HG02885 (cell line): Measurements from ENCODE around the gene QRFPR.
A peak's percentile ranks its signal among the peaks of the same experiment; 100 is the strongest.
"Not testable (repeated sequence)": the region's sequence is repeated elsewhere in the genome, so short reads cannot be mapped to it uniquely, and the experiment has no call there.

Experiments
- ATAC-seq: cut with Tn5 transposase; IDR thresholded peaks from one replicate; pipeline ENCODE4 v1.9.1; 2021; ENCODE audit warnings: mild to moderate bottlenecking; ENCODE audit not compliant: unreplicated experiment, poor library complexity

The QRFPR gene

DNA sequence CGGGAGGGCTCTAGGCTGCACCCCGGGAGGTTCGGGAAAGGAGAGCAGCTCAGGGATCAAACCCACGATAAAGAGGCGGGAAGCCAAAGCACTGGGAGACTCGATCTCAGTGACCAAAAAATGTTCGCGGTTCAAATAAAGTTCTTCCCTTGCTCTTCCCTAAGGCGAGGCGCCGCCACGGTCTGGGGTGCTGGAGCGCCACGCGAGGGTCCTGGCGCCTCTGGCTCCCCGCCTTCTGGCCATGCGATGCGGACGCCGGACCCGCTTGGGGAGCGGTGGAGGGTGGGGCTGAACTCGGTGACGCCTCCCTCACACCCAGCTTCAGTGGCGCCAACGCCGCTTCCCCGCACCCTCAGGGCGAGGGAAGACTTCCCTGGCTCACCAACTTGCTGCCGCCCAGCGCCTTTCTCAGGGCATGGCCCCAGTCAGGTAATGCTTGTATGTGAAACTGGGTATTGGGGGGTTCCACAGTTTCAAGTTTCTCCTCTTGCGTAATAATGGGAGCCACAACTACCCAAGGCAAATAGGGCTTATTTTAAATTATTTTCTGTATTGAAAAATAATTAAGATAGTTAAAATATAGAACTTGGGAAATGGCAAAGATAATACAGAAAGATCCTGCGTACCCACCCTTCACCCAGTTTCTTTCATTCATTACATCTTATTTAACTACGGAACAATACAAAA is at the start of gene QRFPR:
Gene QRFPR (minus strand): TSS at position 243 of the 687 bp plus-strand sequence. CDS start 371 bp downstream, outside the sequence.
- no peak for ATAC-seq

DNA sequence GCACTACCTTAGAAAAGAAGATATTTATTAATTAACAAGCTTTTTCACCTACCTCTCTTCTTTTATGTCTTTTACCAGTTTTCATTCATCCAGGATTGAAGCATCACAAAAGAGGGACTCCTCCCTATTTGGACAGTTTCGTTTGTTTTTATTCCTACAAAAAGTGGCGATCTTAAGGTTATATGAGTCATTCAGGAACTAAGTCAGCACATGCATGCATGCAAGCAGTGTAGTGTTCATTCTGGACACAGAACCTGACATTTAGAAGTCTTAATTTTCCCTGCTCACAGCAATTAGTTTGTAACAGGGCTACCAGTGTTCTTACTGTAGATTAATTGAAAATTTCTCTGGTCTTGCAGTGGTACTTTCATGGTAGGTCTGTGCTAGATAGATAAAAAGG is 47.9 kb upstream of the QRFPR start:
- ATAC-seq, result no peak

DNA sequence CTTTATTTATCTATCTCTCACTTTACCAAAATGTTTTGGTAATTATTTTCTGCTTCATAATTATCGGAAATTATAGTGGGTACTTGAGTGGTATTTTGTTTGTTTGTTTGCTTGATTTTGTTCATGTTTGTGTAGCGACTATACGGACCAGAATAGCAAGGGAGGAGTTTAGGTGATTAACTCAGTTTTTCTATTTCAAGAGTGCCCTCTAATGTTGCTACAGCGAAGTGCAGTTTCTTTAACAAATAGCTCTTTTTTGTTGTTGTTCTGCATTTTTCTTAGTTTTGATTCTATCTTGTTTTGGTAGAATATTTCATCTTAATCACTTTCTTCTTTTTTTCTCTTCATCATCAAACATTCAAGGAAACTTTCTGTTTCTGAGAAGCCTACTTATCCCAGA is 40.8 kb upstream of the QRFPR start:
- ATAC-seq, result no peak

DNA sequence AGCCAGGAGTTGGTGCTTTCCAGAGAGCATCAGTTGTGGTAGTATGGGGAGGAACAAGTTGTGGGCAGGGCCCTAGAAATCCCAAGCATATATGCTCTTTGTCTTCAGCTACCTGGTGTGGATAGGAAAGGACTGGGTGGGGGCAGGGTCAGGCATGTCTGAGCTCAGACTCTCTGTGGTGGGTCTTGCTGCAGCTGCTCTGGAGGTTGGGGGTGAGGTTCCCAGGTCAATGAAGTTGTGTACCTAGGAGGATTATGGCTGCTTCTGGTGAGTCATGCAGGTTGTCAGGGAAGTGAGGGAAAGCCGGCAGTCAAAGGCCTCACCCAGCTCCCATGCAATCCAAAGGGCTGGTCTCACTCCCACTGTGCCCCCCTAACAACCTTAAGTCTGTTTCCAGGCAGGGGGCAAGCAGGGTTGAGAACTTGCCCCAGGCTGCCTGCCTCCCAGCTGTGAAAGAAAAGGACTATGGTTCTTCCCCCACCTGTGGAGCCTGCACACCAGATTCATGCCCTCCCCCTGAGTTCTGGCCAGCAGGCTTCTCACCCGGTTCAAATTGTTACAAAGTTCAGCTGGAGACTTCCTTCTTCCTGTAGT is 30.4 kb upstream of the QRFPR start:
- no peak for ATAC-seq

DNA sequence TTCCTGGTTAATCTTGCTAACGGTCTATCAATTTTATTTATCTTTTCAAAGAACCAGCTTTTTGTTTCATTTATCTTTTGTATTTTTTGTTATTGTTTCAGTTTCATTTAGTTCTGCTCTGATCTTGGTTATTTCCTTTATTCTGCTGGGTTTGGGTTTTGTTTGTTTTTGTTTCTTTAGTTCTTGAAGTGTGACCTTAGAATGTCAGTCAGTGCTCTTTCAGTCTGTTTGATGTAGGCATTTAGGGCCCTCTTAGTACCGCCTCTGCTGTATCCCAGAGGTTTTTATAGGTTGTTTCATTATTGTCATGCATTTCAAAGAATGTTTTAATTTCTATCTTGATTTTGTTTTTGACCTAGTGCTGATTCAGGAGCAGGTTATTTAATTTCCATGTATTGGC is 27.7 kb upstream of the QRFPR start:
- not testable (repeated sequence) for ATAC-seq

DNA sequence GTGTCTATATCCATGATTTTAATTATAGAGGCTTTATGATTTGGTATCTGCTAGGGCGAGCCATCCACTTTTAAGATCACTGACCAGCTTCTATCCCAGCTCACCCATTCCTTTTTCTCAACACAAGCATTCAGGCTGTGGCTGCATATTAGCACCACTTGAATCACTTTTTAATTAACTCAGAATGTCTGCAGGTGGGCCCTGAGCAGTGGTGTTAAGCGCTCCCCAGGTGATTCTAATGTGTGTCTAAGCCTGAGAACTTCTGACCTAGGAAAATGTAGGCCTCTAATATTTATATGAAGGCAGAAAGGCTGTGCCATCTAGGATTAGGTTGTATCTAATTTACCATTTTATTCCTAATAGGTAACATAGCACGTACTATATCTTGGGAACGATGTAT is 19.8 kb upstream of the QRFPR start:
- no peak for ATAC-seq

DNA sequence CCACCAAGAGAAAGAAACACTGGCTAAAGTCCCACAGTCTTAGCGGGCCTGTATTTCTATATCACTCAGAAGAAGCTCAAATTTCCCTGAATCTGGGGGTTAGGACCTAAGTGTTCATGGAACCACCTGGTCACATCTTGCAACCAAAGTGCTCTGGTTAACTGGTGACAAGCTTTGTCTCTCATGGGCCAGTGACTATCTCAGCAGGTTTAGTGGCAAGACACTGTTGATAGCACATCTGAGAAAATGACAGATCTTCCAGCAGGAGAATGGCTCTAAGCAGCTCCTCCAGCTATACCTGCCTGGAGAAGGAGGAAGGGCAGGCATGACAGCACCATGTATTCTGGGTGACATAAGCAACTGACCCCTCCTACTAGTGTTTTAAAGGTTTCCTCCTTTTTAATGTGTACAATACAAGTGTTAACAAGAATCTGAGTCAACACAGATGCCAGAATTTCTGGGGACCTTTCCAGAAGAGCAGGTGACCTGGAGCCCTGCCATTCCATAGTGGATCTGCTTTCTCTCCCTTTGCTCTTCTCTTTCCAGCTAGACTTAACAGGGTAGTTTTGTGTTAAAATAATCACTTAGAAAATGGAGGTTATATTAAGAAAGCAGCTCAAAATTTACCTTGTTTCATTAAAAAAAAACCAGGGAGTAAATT is 17.3 kb upstream of the QRFPR start:
- no peak for ATAC-seq

DNA sequence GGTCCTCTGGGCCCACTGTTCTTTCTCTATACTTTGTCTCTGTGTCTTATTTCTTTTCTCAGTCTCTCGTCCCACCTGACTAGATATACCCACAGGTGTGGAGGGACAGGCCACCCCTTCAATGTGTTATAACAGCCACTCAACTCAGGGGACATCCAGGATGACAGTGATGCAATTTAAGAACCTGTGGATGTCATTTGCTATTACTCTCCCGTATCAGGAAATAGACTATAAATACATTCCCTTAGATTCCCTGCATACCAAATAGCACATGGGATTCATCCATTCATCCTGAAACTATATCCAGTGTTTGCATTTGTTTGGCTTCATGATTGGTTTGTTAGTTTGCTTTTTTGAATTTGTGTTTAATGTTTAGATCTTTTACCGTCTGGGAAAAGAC is 16.6 kb upstream of the QRFPR start:
- ATAC-seq, result no peak

DNA sequence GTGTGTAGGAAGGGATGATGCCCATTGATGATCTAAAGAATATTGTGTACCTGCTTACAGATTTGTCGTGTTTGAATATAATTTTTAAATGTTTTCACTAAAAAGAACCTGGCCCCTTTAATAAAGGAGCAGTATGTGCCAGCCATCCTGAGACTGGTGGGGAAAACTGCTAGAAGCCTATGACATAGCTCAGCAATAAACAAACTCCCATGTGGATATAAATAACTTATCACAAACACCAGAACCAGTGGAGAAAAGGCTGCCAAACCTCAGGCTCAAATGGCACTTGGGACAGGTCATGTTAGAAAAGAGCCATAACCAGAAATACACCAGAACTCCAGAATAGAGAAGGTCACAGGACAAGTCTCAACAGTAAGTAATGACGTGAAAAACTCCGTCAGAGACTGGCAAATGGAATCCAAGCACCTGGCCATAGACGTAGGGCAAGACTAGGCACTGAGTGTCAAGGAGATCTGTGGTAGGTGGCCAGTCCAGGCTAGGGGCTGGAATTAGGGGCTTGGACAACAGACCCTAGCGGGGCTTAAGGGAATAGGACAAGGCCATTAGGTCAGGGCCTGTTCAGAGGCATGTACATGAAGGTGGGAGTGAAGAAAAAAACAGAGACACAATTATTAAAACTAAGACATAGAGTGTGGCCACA is 11.7 kb upstream of the QRFPR start:
- no peak for ATAC-seq

DNA sequence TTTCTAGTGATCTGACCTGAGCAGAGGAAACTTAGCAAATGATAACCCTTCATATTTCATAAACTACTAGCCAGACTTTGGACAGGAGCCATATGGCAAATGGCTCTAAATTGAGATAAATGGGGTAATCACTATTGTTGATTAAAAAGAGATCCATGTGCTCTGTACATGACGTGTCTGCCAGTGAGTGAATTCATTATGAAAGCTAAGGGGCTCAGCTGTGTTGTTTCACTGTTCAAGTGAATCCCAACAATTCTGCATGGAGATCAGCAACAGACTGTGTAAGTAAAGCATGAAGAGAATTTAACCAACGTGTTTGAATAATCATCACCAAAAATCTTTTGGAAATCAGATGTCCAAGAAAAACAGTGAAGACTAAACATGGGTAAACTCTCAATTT is 9.5 kb upstream of the QRFPR start:
- ATAC-seq, result no peak

DNA sequence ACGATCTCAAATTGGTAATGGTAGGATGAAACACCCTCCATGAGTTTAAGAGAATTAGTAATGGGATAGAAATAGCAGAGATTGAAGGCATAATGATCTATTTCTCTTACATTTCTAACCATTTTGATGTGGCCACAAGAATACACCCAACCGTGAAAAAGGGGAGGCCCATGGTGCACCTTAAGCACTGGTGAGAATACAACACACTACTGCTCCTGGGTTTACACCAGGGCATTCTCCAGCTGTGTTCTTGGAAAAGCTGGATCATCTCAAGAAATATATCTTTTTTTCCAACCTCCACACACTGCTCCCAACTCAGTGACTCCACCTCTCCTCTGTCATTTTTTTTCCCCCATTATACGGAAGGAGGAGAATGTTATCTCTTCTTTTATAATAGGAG is 1.5 kb downstream of the QRFPR start:
- ATAC-seq, result no peak

DNA sequence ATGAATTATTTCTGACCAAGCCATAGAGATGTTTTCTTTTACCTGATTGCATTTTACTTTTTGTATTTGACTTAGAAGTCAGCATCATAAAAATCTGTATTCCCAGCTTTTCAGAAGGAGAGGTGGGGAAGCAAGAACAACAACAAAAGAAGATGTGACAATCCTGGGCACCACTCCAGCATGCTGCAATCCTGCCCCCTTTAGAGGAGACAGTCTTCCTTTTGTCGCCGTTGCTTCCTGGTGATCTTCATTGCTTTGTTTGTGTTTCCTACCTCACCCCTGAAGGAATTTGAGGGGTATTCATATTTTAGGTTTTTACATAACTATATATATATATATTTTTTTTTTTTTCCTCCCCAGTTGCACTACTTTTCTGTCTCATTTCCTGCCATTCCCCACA is 3.7 kb downstream of the QRFPR start:
- ATAC-seq, result no peak

DNA sequence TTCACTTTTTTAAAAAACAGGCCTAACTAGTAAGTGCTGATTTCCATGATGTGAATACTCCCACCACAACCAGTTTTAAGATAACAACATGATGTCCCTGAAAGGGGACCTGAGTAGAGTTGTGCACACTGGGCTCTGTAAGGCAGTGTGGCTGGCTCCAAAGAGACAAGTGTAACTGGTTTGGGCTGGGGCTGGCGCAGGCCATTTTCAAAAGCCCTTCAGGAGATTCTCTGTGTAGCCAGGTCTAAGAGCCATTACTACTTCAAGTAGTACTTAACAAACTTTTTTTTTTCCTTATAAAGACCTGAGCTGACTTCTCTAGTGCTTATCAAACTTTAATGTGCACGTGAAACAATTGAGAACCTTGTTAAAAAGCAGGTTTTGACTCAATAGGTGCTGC is 4.3 kb downstream of the QRFPR start:
- no peak for ATAC-seq

DNA sequence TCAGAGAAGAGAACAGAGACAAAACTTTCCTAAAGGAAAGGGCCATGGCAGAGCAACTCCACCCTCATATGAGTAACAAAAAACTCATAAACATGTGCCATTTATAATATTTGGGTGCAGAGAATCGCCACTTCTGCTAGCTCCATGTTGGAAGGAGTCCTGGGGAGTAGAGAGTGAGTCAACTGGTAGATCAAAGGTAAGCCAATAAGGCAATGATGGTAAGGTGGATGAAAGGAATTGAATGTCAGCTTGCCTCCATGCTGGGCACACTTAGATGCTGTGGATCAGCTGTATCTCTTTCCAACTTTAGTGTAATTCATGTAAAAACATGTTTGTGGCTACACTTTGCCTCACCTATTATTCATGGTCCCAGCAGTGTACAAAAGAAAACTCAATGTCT is 4.7 kb downstream of the QRFPR start:
- ATAC-seq, result no peak

DNA sequence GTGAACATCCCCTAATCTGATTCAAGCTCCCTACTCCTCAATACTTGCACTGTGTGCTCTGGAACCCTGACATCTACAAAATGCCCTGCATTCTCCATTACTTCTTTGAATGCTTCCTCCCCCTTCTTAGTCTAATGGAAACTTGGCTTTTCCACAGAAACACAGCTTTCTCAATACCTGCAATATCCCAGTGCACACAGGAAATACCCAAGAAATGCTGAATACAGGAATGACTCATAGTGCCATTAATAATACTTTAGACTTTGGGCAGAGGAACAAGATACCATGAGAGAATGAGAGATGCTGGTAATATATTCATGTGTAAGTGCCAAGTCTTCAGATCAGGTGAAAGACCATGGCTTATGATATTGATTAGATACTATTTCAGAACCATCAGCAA is 5.6 kb downstream of the QRFPR start:
- no peak for ATAC-seq

DNA sequence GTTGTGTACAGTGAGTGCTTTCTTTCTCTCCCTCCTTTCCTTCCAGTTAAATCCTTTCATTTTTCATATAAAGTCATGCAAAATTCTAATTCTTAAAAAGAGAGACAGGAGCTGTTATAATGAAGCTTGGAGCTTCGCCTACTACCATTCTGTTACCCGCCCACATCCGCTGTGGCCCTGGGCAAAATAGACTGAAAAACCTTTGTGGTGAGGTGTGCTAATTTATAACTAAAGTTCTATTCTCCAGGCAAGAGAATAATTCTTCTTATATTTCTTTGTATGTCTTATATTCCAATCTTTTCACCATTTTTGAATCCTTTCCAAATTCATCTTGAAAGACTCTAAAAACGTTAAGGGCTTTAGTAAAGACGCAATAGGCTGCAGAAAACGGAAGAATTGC is 7.0 kb downstream of the QRFPR start:
- ATAC-seq, result no peak

DNA sequence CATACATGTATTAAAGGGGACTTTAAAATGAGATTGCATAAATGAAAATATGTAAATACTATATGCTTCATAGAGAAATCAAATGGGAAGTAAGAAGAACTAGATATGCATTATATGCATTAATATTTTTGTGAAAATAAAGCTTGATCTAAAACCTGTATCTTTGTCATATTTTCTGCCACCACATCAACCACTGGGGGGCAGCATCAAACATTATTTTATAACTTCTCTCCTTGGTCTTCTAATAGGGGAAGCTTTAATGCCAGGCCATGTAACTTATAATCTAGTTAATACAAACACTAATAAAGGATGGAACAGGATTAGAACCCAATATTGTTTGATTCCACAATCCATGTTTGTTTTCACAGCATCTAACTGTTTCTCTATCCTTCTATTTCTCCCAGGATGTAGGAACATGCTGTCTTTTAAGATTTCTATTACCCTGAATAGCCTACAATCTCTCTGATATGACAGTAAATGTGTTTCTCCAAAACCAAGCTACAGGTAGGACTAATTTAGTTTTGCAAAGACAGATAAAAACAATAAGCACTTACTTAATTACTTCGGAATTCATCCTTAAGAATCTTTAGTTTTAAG is 10.0 kb downstream of the QRFPR start:
- peak; percentile 56 for ATAC-seq

DNA sequence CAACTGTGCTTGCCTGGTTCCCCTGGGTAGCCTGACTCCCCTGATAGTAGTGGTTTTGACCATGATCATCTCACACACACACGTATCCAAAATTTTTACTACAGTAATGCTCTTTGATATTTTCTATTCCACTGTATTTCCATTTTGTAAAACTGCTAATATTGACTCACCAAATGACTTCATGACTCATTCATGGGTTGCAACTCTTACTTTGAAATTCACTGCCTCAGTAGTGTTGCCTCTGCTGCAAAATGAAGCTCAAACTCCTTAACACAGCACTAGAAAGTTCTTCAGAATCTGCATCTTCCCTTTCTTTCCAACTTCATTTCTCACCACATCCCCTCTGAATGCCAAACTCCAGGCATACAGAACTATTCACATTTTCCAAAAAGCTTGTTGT is 20.3 kb downstream of the QRFPR start:
- ATAC-seq, result no peak

DNA sequence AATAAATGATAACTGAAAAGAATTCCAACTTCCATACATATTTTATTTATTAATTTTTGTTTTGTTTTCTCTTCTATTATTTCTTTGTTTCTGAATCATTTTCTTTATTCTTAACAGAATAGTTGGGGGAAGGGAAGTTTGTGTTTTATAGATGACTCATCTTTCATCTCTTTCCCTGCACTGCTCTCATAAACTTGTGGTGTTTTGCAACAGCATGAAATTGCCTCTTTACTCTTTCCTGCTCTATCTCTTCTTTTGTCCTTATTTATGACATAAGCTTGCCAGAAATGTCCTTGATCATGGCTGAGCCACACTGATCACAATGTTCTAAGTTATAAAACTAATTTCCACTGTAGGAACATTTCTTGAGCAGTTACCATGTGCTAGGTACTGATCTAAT is 22.3 kb downstream of the QRFPR start:
- no peak for ATAC-seq

DNA sequence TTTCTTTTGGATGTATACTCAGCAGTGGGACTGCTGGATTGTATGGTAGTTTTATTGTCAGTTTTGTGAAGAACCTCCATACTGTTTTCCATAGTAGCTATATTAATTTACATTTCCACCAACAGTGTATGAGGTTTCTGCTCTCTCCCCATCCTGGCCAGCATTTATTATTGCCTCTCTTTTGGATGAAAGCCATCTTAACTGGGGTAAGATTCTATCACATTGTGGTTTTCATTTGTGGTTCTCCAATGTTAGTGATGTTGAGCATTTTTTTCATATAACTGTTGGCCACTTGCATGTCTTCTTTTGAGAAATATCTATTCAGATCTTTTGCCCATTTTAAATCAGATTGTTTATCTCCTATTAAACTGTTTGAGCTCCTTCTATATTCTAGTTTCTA is 27.6 kb downstream of the QRFPR start:
- no peak for ATAC-seq

DNA sequence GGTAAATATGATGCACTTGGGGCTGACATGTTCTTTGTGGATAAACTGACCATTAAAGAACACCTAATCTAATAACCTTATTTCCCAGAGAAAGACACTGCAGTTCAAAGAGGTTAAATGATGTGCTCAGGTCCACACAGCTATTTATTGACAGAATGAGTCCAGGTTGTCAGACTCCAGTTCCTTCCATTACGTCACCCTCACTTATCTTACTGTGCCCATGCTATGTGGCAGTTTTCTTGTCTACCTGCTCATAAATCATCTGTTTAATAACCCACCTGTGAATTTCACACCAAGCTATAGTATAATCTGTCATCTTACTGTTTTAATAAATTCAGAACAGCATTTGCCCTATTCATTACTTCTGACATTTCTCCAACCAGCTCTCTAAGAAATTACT is 36.7 kb downstream of the QRFPR start:
- ATAC-seq, result no peak
